HepG2 (cell line): ENCODE data around the gene CHKA. TPM values are rescaled to one million over a fixed set of nuclear protein-coding genes. Genes with fewer than 3 reads are reported as not detected.

Experiments used
- CENPX ChIP-seq: sonication (generic); formaldehyde crosslinking; IDR thresholded peaks from 2 replicates; pipeline ENCODE4 v1.9.0; 2021; ENCODE audit warnings: mild to moderate bottlenecking, missing genetic modification reagents, moderate library complexity
- HNRNPLL ChIP-seq: fragments of 200-400 bp; formaldehyde crosslinking; IDR thresholded peaks from 2 replicates; pipeline ENCODE4 v1.6.1; 2017; ENCODE audit warnings: mild to moderate bottlenecking, low read depth, low read length; ENCODE audit not compliant: poor library complexity, severe bottlenecking
- MED1 ChIP-seq: sonication (generic); formaldehyde crosslinking; IDR thresholded peaks from 2 replicates; pipeline ENCODE4 v1.4.0; 2020; ENCODE audit warnings: missing genetic modification reagents
- MYNN ChIP-seq: sonication (generic); formaldehyde crosslinking; IDR thresholded peaks from 2 replicates; pipeline ENCODE4 v1.4.0; 2020; ENCODE audit warnings: mild to moderate bottlenecking, low read depth, missing genetic modification reagents
- NONO ChIP-seq, 2 experiments: fragments of 450-650 bp in 1 of 2; sonication (generic) in 1 of 2; formaldehyde crosslinking in 1 of 2; IDR thresholded peaks in 1 of 2; conservative IDR thresholded peaks in 1 of 2; 2 replicates each; pipeline versions ENCODE4 v1.6.1 to v1.8.0; 2017 to 2022; ENCODE audit warnings: mild to moderate bottlenecking in 1 of 2, missing genetic modification reagents in 1 of 2, moderate library complexity in 1 of 2
- PCBP2 ChIP-seq: fragments of 200-400 bp; formaldehyde crosslinking; optimal IDR thresholded peaks from 2 replicates; pipeline ENCODE3; 2018; ENCODE audit warnings: low read length, low read depth; ENCODE audit not compliant: poor library complexity, severe bottlenecking
- SNAPC2 ChIP-seq: sonication (generic); formaldehyde crosslinking; IDR thresholded peaks from 2 replicates; pipeline ENCODE4 v1.8.1; 2022; ENCODE audit warnings: mild to moderate bottlenecking, missing genetic modification reagents
- SOX5 ChIP-seq: IDR thresholded peaks from 2 replicates; pipeline ENCODE4 v1.6.1; 2016; ENCODE audit warnings: borderline replicate concordance
- TOPORS ChIP-seq: sonication (generic); formaldehyde crosslinking; IDR thresholded peaks from 2 replicates; pipeline ENCODE4 v1.8.0; 2023; ENCODE audit warnings: mild to moderate bottlenecking, missing genetic modification reagents
- ZFP41 ChIP-seq: sonication (generic); formaldehyde crosslinking; IDR thresholded peaks from 2 replicates; pipeline ENCODE4 v1.4.0; 2020; ENCODE audit warnings: mild to moderate bottlenecking, missing genetic modification reagents, borderline replicate concordance
- ZFP82 ChIP-seq: sonication (generic); formaldehyde crosslinking; IDR thresholded peaks from 2 replicates; pipeline ENCODE4 v1.5.1; 2020; ENCODE audit warnings: mild to moderate bottlenecking, missing genetic modification reagents, borderline replicate concordance
- ZNF263 ChIP-seq: sonication (generic); formaldehyde crosslinking; IDR thresholded peaks from 2 replicates; pipeline ENCODE4 v1.4.0; 2020; ENCODE audit warnings: missing genetic modification reagents
- ZNF839 ChIP-seq: sonication (generic); formaldehyde crosslinking; IDR thresholded peaks from 2 replicates; pipeline ENCODE4 v1.4.0; 2020; ENCODE audit warnings: missing genetic modification reagents, mild to moderate bottlenecking, borderline replicate concordance
- polyA plus RNA-seq, 8 experiments: library from polyadenylated mRNA; depleted of rRNA in 3 of 8; stranded (reverse) in 7 of 8; unstranded in 1 of 8; fragments of >200 nt; fragmentation: Illumina TruSeq in 4 of 8; extraction: Trizol in 4 of 8; gene quantifications; 2 replicates each; pipeline versions ENCODE4 v1.2.1 to v1.2.3, GENCODE V29; 2011 to 2016; ENCODE audit warnings: low read depth in 4 of 8, missing spikeins in 1 of 8, mixed read lengths in 1 of 8; ENCODE audit not compliant: insufficient read depth in 1 of 8
- total RNA-seq, 5 experiments: library from RNA; depleted of rRNA; stranded (reverse); fragments of >200 nt; fragmentation: Illumina TruSeq; extraction: Trizol; gene quantifications; 2 replicates each; pipeline ENCODE4 v1.2.3, GENCODE V29; 2016; ENCODE audit warnings: low read depth in 1 of 5
- TF ChIP-seq, protein P1 (sequence below): IDR thresholded peaks from 2 replicates; pipeline ENCODE4 v1.6.1; 2016; ENCODE audit warnings: low read depth, control low read depth
- TF ChIP-seq, protein P2 (sequence below): sonication (generic); formaldehyde crosslinking; IDR thresholded peaks from 2 replicates; pipeline ENCODE4 v1.8.1; 2023; ENCODE audit warnings: mild to moderate bottlenecking, missing genetic modification reagents
- TF ChIP-seq, protein P3 (sequence below): IDR thresholded peaks from 2 replicates; pipeline ENCODE4 v1.6.1; 2012; ENCODE audit warnings: inconsistent platforms
- TF ChIP-seq, protein P4 (sequence below): sonication (generic); formaldehyde crosslinking; IDR thresholded peaks from 2 replicates; pipeline ENCODE4 v1.4.0; 2020; ENCODE audit warnings: missing genetic modification reagents, borderline replicate concordance
- TF ChIP-seq, protein P5 (sequence below), 2 experiments: sonication (generic) in 1 of 2; formaldehyde crosslinking in 1 of 2; IDR thresholded peaks; 2 replicates each; pipeline versions ENCODE4 v1.4.0 to v1.6.1; 2018 to 2020; ENCODE audit warnings: missing genetic modification reagents in 2 of 2, borderline replicate concordance in 1 of 2, low read depth in 1 of 2, mild to moderate bottlenecking in 1 of 2, missing biosample characterization in 1 of 2
- TF ChIP-seq, protein P6 (sequence below): sonication (generic); formaldehyde crosslinking; IDR thresholded peaks from 2 replicates; pipeline ENCODE4 v1.4.0; 2020; ENCODE audit warnings: mild to moderate bottlenecking, missing genetic modification reagents
- TF ChIP-seq, protein P7 (sequence below): sonication (generic); formaldehyde crosslinking; IDR thresholded peaks from 2 replicates; pipeline ENCODE4 v1.5.0; 2020; ENCODE audit warnings: mild to moderate bottlenecking, missing genetic modification reagents

Gene CHKA
- total and polyA plus RNA-seq, 2 of the 13 experiments (the other 11 are each of a cell fraction or from before 2014, with no cell fraction given), result 71.6 to 92.7 TPM

DNA sequence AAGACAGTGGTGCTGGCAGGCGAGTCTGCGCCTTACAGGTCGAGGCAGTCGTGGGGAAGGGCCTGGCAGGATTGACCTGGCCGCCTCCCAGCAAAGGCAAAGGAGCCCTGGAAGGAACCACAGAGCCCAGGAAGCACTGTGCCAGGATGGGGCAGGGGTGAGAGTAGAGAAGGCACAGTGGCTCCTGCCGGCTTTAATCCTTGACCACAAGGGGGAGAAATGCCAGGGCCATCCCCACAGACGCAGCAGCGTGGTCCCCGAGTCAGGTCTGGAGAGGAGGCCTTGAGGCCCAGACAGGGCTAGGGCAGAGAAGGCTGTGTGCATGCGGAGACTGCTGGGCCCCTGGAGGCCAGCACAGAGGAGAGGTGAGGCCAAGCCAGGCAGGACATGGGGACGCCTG, 100.6 kb downstream of the CHKA start (continued):
- TF ChIP-seq, protein P1, sequence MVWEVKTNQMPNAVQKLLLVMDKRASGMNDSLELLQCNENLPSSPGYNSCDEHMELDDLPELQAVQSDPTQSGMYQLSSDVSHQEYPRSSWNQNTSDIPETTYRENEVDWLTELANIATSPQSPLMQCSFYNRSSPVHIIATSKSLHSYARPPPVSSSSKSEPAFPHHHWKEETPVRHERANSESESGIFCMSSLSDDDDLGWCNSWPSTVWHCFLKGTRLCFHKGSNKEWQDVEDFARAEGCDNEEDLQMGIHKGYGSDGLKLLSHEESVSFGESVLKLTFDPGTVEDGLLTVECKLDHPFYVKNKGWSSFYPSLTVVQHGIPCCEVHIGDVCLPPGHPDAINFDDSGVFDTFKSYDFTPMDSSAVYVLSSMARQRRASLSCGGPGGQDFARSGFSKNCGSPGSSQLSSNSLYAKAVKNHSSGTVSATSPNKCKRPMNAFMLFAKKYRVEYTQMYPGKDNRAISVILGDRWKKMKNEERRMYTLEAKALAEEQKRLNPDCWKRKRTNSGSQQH (CRISPR knock-in tag), result no peak
- TF ChIP-seq, protein P2, sequence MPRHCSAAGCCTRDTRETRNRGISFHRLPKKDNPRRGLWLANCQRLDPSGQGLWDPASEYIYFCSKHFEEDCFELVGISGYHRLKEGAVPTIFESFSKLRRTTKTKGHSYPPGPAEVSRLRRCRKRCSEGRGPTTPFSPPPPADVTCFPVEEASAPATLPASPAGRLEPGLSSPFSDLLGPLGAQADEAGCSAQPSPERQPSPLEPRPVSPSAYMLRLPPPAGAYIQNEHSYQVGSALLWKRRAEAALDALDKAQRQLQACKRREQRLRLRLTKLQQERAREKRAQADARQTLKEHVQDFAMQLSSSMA, result no peak
- TF ChIP-seq, protein P3, sequence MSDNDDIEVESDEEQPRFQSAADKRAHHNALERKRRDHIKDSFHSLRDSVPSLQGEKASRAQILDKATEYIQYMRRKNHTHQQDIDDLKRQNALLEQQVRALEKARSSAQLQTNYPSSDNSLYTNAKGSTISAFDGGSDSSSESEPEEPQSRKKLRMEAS, result peak; percentile 66; the same call in 1 of the 2 replicates
- TF ChIP-seq MYNN (CRISPR knock-in tag), result no peak
- TF ChIP-seq, protein P4, sequence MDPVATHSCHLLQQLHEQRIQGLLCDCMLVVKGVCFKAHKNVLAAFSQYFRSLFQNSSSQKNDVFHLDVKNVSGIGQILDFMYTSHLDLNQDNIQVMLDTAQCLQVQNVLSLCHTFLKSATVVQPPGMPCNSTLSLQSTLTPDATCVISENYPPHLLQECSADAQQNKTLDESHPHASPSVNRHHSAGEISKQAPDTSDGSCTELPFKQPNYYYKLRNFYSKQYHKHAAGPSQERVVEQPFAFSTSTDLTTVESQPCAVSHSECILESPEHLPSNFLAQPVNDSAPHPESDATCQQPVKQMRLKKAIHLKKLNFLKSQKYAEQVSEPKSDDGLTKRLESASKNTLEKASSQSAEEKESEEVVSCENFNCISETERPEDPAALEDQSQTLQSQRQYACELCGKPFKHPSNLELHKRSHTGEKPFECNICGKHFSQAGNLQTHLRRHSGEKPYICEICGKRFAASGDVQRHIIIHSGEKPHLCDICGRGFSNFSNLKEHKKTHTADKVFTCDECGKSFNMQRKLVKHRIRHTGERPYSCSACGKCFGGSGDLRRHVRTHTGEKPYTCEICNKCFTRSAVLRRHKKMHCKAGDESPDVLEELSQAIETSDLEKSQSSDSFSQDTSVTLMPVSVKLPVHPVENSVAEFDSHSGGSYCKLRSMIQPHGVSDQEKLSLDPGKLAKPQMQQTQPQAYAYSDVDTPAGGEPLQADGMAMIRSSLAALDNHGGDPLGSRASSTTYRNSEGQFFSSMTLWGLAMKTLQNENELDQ, result no peak
- TF ChIP-seq ZNF263 (CRISPR knock-in tag), result peak; percentile 24; the same call in 1 of the 2 replicates
- no peak for TF ChIP-seq ZNF839
- TF ChIP-seq MED1 (CRISPR knock-in tag), result peak; percentile 32; the same call in 1 of the 2 replicates
- TF ChIP-seq TOPORS, result no peak
- TF ChIP-seq ZFP82, result no peak
- TF ChIP-seq, protein P5, sequence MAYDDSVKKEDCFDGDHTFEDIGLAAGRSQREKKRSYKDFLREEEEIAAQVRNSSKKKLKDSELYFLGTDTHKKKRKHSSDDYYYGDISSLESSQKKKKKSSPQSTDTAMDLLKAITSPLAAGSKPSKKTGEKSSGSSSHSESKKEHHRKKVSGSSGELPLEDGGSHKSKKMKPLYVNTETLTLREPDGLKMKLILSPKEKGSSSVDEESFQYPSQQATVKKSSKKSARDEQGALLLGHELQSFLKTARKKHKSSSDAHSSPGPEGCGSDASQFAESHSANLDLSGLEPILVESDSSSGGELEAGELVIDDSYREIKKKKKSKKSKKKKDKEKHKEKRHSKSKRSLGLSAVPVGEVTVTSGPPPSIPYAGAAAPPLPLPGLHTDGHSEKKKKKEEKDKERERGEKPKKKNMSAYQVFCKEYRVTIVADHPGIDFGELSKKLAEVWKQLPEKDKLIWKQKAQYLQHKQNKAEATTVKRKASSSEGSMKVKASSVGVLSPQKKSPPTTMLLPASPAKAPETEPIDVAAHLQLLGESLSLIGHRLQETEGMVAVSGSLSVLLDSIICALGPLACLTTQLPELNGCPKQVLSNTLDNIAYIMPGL (CRISPR knock-in tag; IDR thresholded peaks at IDR 0.05; ENCODE audit: borderline replicate concordance in 1 of 2, low read depth in 1 of 2), result peak; percentile 39 to 77; a peak in 2 of 4 replicates
- TF ChIP-seq NONO (IDR thresholded peaks at IDR 0.05), result no peak
- TF ChIP-seq NONO (CRISPR knock-in tag; conservative IDR thresholded peaks at IDR 0.05), result 0 out of 2 replicates have a peak, but pooled peaks have one; percentile 31
- TF ChIP-seq, protein P6, sequence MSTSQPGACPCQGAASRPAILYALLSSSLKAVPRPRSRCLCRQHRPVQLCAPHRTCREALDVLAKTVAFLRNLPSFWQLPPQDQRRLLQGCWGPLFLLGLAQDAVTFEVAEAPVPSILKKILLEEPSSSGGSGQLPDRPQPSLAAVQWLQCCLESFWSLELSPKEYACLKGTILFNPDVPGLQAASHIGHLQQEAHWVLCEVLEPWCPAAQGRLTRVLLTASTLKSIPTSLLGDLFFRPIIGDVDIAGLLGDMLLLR (CRISPR knock-in tag), result no peak
- TF ChIP-seq PCBP2, result no peak
- no peak for TF ChIP-seq SNAPC2 (CRISPR knock-in tag)
- TF ChIP-seq, protein P7, sequence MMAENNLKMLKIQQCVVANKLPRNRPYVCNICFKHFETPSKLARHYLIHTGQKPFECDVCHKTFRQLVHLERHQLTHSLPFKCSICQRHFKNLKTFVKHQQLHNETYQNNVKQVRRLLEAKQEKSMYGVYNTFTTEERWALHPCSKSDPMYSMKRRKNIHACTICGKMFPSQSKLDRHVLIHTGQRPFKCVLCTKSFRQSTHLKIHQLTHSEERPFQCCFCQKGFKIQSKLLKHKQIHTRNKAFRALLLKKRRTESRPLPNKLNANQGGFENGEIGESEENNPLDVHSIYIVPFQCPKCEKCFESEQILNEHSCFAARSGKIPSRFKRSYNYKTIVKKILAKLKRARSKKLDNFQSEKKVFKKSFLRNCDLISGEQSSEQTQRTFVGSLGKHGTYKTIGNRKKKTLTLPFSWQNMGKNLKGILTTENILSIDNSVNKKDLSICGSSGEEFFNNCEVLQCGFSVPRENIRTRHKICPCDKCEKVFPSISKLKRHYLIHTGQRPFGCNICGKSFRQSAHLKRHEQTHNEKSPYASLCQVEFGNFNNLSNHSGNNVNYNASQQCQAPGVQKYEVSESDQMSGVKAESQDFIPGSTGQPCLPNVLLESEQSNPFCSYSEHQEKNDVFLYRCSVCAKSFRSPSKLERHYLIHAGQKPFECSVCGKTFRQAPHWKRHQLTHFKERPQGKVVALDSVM, result peak; percentile 93
- no peak for TF ChIP-seq HNRNPLL
- TF ChIP-seq ZFP41 (CRISPR knock-in tag), result no peak
- no peak for TF ChIP-seq SOX5 (CRISPR knock-in tag)
- TF ChIP-seq CENPX (CRISPR knock-in tag), result no peak
